ENCODE data around the gene HMGCS2. TPM values are rescaled to one million over a fixed set of nuclear protein-coding genes. Genes with fewer than 3 reads are reported as not detected.

The HMGCS2 gene
- total and polyA plus RNA-seq, 2 experiments from 2014 or later: not detected

GRCh38 chr1:119738100-119738720 lies 30.5 kb downstream of the HMGCS2 start:
- in situ Hi-C loops (cut with MboI): no loop called here

GRCh38 chr1:119737040-119737682 lies 31.5 kb downstream of the HMGCS2 start:
- H3K27ac ChIP-seq: no peak overlapping the region
- H3K36me3 ChIP-seq (ENCODE audit: low read depth): peaks cover 39% of the 10 kb centered on the region; the same call in 1 of the 2 replicates
- no peaks in the 10 kb centered on the region for H3F3A ChIP-seq (ENCODE audit: insufficient read depth)
- no peaks in the 10 kb centered on the region for H3K79me2 ChIP-seq (ENCODE audit: insufficient read depth)
- no peak for DNase-seq
- no peak overlapping the region for H3K9ac ChIP-seq
- H3K4me3 ChIP-seq: no peak overlapping the region
- no peaks in the 10 kb centered on the region for H4K20me1 ChIP-seq (ENCODE audit: insufficient read depth)
- H3K4me2 ChIP-seq (ENCODE audit: unreplicated experiment): no peak overlapping the region
- no peaks in the 10 kb centered on the region for H3K9me3 ChIP-seq (ENCODE audit: low read depth)
- no peak for TF ChIP-seq EZH2phosphoT487 (IDR thresholded peaks at IDR 0.05; ENCODE audit: insufficient read depth, low read depth)
- no peak for TF ChIP-seq EZH2 (IDR thresholded peaks at IDR 0.05; ENCODE audit: insufficient read depth, poor library complexity, severe bottlenecking)
- no peaks in the 10 kb centered on the region for H3K9me2 ChIP-seq (ENCODE audit: insufficient read depth)
- H2AFZ ChIP-seq: no peak overlapping the region
- in situ Hi-C loops (cut with MboI): no loop called here
- H3K4me1 ChIP-seq (ENCODE audit: insufficient read depth): no peaks in the 10 kb centered on the region
- WGBS, 2 experiments (ENCODE audit: low coverage in 1 of 2, low lambda C conversion rate in 2 of 2, missing lambda C conversion rate in 2 of 2): 92 to 93% methylated on average over 16 of the region's 16 CpGs
- no peaks in the 10 kb centered on the region for H3K27me3 ChIP-seq (replicated peaks; ENCODE audit: insufficient read depth)

More at GRCh38 chr1:119738100-119738720, 30.5 kb downstream of the HMGCS2 start:
- no peak overlapping the region for H3K9ac ChIP-seq
- no peak for DNase-seq
- no peaks in the 10 kb centered on the region for H3K79me2 ChIP-seq (ENCODE audit: insufficient read depth)
- H3K27ac ChIP-seq: no peak overlapping the region
- no peaks in the 10 kb centered on the region for H4K20me1 ChIP-seq (ENCODE audit: insufficient read depth)
- H3F3A ChIP-seq (ENCODE audit: insufficient read depth): no peaks in the 10 kb centered on the region
- H3K4me2 ChIP-seq (ENCODE audit: unreplicated experiment): no peak overlapping the region
- peaks cover 39% of the 10 kb centered on the region; the same call in 1 of the 2 replicates for H3K36me3 ChIP-seq (ENCODE audit: low read depth)
- 85 to 90% methylated on average over 7 of the region's 7 CpGs for WGBS, 2 experiments (ENCODE audit: low coverage in 1 of 2, low lambda C conversion rate in 2 of 2, missing lambda C conversion rate in 2 of 2)
- no peaks in the 10 kb centered on the region for H3K4me1 ChIP-seq (ENCODE audit: insufficient read depth)
- no peaks in the 10 kb centered on the region for H3K27me3 ChIP-seq (replicated peaks; ENCODE audit: insufficient read depth)
- H3K4me3 ChIP-seq: no peak overlapping the region
- no peaks in the 10 kb centered on the region for H3K9me2 ChIP-seq (ENCODE audit: insufficient read depth)
- no peak overlapping the region for H2AFZ ChIP-seq
- TF ChIP-seq EZH2 (IDR thresholded peaks at IDR 0.05; ENCODE audit: insufficient read depth, poor library complexity, severe bottlenecking) (no peak), EZH2phosphoT487 (IDR thresholded peaks at IDR 0.05; ENCODE audit: insufficient read depth, low read depth) (no peak)
- no peaks in the 10 kb centered on the region for H3K9me3 ChIP-seq (ENCODE audit: low read depth)

DNA sequence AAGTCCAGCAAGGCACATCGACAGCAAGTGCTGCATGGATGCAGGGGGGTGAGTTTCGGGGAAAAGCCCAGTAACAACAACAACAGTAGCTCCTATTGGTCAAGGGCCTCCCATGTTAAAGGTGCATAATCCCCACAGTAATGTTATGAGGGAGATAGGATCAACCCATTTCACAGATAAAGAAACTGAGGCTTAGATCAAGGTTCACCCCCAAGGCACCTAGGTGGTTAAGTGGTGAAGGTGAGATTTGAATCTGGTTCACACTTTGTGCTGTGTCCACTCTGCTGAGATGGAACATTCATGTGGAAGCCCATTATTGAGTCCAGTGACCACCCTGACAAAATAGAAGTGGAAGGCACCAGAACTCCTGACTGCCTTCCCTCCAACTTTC lies 32.1 kb downstream of the HMGCS2 start:
- in situ Hi-C loops (cut with MboI): no loop called here

DNA sequence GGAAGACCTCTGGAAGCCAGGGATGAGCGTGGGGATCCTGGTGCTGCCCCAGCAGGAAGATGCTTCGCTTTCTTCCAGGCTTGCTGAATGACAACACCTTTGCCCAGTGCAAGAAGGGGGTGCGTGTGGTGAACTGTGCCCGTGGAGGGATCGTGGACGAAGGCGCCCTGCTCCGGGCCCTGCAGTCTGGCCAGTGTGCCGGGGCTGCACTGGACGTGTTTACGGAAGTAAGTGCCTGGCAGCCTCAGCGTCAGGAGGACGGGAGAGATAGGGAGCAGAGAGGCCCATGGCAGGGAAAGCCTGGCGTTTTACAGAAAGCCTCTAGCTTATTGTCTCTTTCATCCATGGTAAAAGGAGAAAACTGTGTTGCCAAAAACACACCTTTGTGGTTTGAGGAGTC lies 33.5 kb downstream of the HMGCS2 start:
- Histone ChIP-seq H3K4me2 (ENCODE audit: unreplicated experiment) (no peak overlapping the region), H3K36me3 (ENCODE audit: low read depth) (peaks cover 54% of the 10 kb centered on the region), H3K27me3 (replicated peaks; ENCODE audit: insufficient read depth) (no peaks in the 10 kb centered on the region), H3K9ac (no peak overlapping the region), H3K9me2 (ENCODE audit: insufficient read depth) (no peaks in the 10 kb centered on the region), H3K27ac (no peak overlapping the region), H3K4me3 (no peak overlapping the region), H2AFZ (no peak overlapping the region), H4K20me1 (ENCODE audit: insufficient read depth) (no peaks in the 10 kb centered on the region), H3K9me3 (ENCODE audit: low read depth) (no peaks in the 10 kb centered on the region), H3F3A (ENCODE audit: insufficient read depth) (no peaks in the 10 kb centered on the region), H3K79me2 (ENCODE audit: insufficient read depth) (no peaks in the 10 kb centered on the region), H3K4me1 (ENCODE audit: insufficient read depth) (no peaks in the 10 kb centered on the region)
- in situ Hi-C loops (cut with MboI): no loop called here
- no peak for DNase-seq
- TF ChIP-seq EZH2phosphoT487 (IDR thresholded peaks at IDR 0.05; ENCODE audit: insufficient read depth, low read depth) (no peak), EZH2 (IDR thresholded peaks at IDR 0.05; ENCODE audit: insufficient read depth, poor library complexity, severe bottlenecking) (no peak)
- 97 to 98% methylated on average over 14 of the region's 14 CpGs for WGBS, 2 experiments (ENCODE audit: low coverage in 1 of 2, low lambda C conversion rate in 2 of 2, missing lambda C conversion rate in 2 of 2)

More for the DNA sequence above, 32.1 kb downstream of the HMGCS2 start:
- DNase-seq: no peak
- H3K79me2 ChIP-seq (ENCODE audit: insufficient read depth): no peaks in the 10 kb centered on the region
- H3K9me2 ChIP-seq (ENCODE audit: insufficient read depth): no peaks in the 10 kb centered on the region
- WGBS, 2 experiments (ENCODE audit: low coverage in 1 of 2, low lambda C conversion rate in 2 of 2, missing lambda C conversion rate in 2 of 2): 95 to 100% methylated on average over 2 of the region's 2 CpGs
- H3K9ac ChIP-seq: no peak overlapping the region
- H4K20me1 ChIP-seq (ENCODE audit: insufficient read depth): no peaks in the 10 kb centered on the region
- TF ChIP-seq EZH2 (IDR thresholded peaks at IDR 0.05; ENCODE audit: insufficient read depth, poor library complexity, severe bottlenecking): no peak
- TF ChIP-seq EZH2phosphoT487 (IDR thresholded peaks at IDR 0.05; ENCODE audit: insufficient read depth, low read depth): no peak
- no peak overlapping the region for H3K4me2 ChIP-seq (ENCODE audit: unreplicated experiment)
- no peaks in the 10 kb centered on the region for H3K27me3 ChIP-seq (replicated peaks; ENCODE audit: insufficient read depth)
- no peaks in the 10 kb centered on the region for H3K9me3 ChIP-seq (ENCODE audit: low read depth)
- H3K4me3 ChIP-seq: no peak overlapping the region
- no peak overlapping the region for H3K27ac ChIP-seq
- no peaks in the 10 kb centered on the region for H3K4me1 ChIP-seq (ENCODE audit: insufficient read depth)
- H3K36me3 ChIP-seq (ENCODE audit: low read depth): peaks cover 42% of the 10 kb centered on the region
- no peaks in the 10 kb centered on the region for H3F3A ChIP-seq (ENCODE audit: insufficient read depth)
- H2AFZ ChIP-seq: no peak overlapping the region
